PC-3 (cell line): ENCODE measurements around the gene NNAT. TPM values are rescaled to one million over a fixed set of nuclear protein-coding genes. Genes with fewer than 3 reads are reported as not detected.

Source experiments
- ATAC-seq: fragments of 200-7000 bp; cut with Tn5 transposase; 2 replicates; pipeline ENCODE4 v1.9.1; 2020; ENCODE audit warnings: mild to moderate bottlenecking, moderate library complexity
- BruUV-seq: library from RNA; stranded (reverse); fragments of 400-500 nt; replicated peaks from 2 replicates; lab custom pipeline; 2021; lab: Mats Ljungman, UMichigan
- CTCF ChIA-PET: fragments of 300-600 bp; sonication (Branson Sonifier 250); formaldehyde crosslinking; loops from one replicate; lab custom pipeline; 2022; ENCODE audit warnings: antibody characterized with exemption; lab: Charles Lee
- POLR2A ChIA-PET: fragments of 300-600 bp; sonication (Branson Sonifier 250); formaldehyde crosslinking; loops from one replicate; lab custom pipeline; 2022; ENCODE audit warnings: antibody characterized with exemption; ENCODE audit not compliant: unreplicated experiment; lab: Charles Lee
- DNase-seq: peaks from one replicate; pipeline ENCODE4 v3.0.0-alpha.2; 2015
- H2AFZ ChIP-seq: fragments of 300-600 bp; sonication (generic); 2 replicates; pipeline ENCODE4 v1.6.0; 2016; ENCODE audit warnings: antibody characterized with exemption, low read length
- H3F3A ChIP-seq: fragments of 300-600 bp; sonication (generic); one replicate; pipeline ENCODE4 v1.6.0; 2017; ENCODE audit warnings: antibody characterized with exemption, low read length, control low read depth, mild to moderate bottlenecking; ENCODE audit not compliant: unreplicated experiment
- H3K27ac ChIP-seq: fragments of 300-600 bp; sonication (generic); 2 replicates; pipeline ENCODE4 v1.5.1; 2016; ENCODE audit warnings: mild to moderate bottlenecking, low read length
- H3K27me3 ChIP-seq: fragments of 300-600 bp; sonication (generic); 2 replicates; pipeline ENCODE4 v1.6.1; 2016; ENCODE audit warnings: low read length, mixed read lengths
- H3K36me3 ChIP-seq: fragments of 300-600 bp; sonication (generic); 2 replicates; pipeline ENCODE4 v1.6.1; 2016; ENCODE audit warnings: low read depth, mixed run types, low read length, mixed read lengths
- H3K4me1 ChIP-seq: fragments of 300-600 bp; sonication (generic); 2 replicates; pipeline ENCODE4 v1.5.1; 2016; ENCODE audit warnings: low read length; ENCODE audit not compliant: insufficient read depth
- H3K4me2 ChIP-seq: fragments of 300-600 bp; sonication (generic); 2 replicates; pipeline ENCODE4 v1.6.0; 2016; ENCODE audit warnings: low read length
- H3K4me3 ChIP-seq: fragments of 300-600 bp; sonication (generic); 2 replicates; pipeline ENCODE4 v1.5.1; 2016; ENCODE audit warnings: mild to moderate bottlenecking, low read length, mixed read lengths
- H3K79me2 ChIP-seq: fragments of 300-600 bp; sonication (generic); 2 replicates; pipeline ENCODE4 v1.6.1; 2017; ENCODE audit warnings: low read length, mixed read lengths
- H3K9ac ChIP-seq: fragments of 300-600 bp; sonication (generic); 2 replicates; pipeline ENCODE4 v1.6.0; 2016; ENCODE audit warnings: mild to moderate bottlenecking, low read length
- H3K9me2 ChIP-seq: fragments of 300-600 bp; sonication (generic); replicated peaks from 2 replicates; pipeline ENCODE4 v1.6.1; 2016; ENCODE audit warnings: mixed run types, low read length, mixed read lengths
- H3K9me3 ChIP-seq: fragments of 300-600 bp; sonication (generic); 2 replicates; pipeline ENCODE4 v1.6.1; 2016; ENCODE audit warnings: low read length, mixed read lengths
- H4K20me1 ChIP-seq: fragments of 300-600 bp; sonication (generic); 2 replicates; pipeline ENCODE4 v1.6.1; 2016; ENCODE audit warnings: low read length, mixed read lengths
- EZH2 ChIP-seq: fragments of 300-600 bp; sonication (generic); IDR thresholded peaks from one replicate; pipeline ENCODE4 v1.6.1; 2017; ENCODE audit warnings: antibody characterized with exemption, mild to moderate bottlenecking, low read length; ENCODE audit not compliant: unreplicated experiment
- EZH2phosphoT487 ChIP-seq: fragments of 300-600 bp; sonication (generic); IDR thresholded peaks from 2 replicates; pipeline ENCODE4 v1.6.1; 2018; ENCODE audit warnings: mild to moderate bottlenecking, antibody characterized with exemption, low read length, borderline replicate concordance
- intact Hi-C: fragments of 100-400 bp; cut with micrococcal nuclease; formaldehyde crosslinking; loops from 2 replicates; pipeline ENCODE4 v1.9.0; 2023
- total RNA-seq: library from RNA; depleted of rRNA; stranded (reverse); fragments of >200 nt; gene quantifications from 2 replicates; pipeline ENCODE4 v1.2.3, GENCODE V29; 2014
- TF ChIP-seq, protein P1 (sequence below): fragments of 300-600 bp; sonication (generic); conservative IDR thresholded peaks from 2 replicates; pipeline ENCODE4 v1.5.1; 2017; ENCODE audit warnings: antibody characterized with exemption, low read depth, mild to moderate bottlenecking, low read length

Gene NNAT
- total RNA-seq, 1 experiment from 2014 or later, result not detected

DNA sequence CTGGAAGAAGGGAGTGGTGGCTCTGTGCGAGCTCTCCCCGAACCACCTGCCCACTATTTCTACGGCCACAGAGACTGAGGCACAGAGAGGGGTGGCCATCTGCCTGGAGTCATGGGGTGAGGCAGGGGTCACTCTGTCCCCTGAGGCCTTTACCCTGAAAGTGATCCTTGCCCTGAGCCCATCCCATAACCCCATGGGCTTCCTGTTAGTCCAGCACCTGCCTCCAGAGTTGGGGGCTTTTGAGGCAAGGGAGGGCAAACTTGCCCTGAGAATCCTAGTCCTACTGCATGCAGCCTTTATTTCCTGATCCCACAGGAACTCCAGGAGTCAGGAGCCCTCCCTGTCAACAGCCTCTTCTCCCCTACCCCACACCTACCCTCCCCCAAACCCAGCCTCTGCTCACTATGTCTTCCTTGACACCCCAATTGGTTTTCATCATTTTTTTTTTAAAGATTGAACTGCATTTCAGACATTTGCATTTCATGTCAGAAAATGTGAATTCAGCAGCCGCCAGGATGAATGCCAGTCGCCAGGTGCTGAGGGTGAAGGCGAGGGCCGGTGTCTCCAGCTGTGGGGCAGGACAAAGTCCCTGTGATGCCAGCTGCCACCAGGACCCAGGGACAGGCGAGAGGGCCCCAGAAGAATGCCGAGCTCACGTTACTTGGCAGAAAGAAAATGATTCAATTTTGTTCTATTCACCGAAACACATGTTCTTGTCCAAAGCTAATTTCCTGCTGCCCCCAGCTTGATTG, 47.6 kb upstream of the NNAT start:
- no peaks in the 10 kb centered on the region for H3F3A ChIP-seq
- peaks cover 32% of the 10 kb centered on the region for H3K27me3 ChIP-seq
- no peak overlapping the region for H2AFZ ChIP-seq
- no peaks in the 10 kb centered on the region for H3K79me2 ChIP-seq
- CTCF ChIA-PET, result no interaction called here
- H3K9ac ChIP-seq, result no peak overlapping the region
- POLR2A ChIA-PET, result no interaction called here
- no peak for DNase-seq
- H3K4me1 ChIP-seq, result no peaks in the 10 kb centered on the region
- H3K36me3 ChIP-seq, result no peaks in the 10 kb centered on the region
- H3K27ac ChIP-seq, result no peak overlapping the region
- ATAC-seq, result no peak
- H3K9me2 ChIP-seq, result no peaks in the 10 kb centered on the region
- H3K9me3 ChIP-seq, result no peaks in the 10 kb centered on the region
- H4K20me1 ChIP-seq, result no peaks in the 10 kb centered on the region
- H3K4me3 ChIP-seq, result no peak overlapping the region
- BruUV-seq, result no TSS peak
- no peak overlapping the region for H3K4me2 ChIP-seq
- TF ChIP-seq EZH2phosphoT487 (no peak), EZH2 (no peak)
- TF ChIP-seq, protein P1, sequence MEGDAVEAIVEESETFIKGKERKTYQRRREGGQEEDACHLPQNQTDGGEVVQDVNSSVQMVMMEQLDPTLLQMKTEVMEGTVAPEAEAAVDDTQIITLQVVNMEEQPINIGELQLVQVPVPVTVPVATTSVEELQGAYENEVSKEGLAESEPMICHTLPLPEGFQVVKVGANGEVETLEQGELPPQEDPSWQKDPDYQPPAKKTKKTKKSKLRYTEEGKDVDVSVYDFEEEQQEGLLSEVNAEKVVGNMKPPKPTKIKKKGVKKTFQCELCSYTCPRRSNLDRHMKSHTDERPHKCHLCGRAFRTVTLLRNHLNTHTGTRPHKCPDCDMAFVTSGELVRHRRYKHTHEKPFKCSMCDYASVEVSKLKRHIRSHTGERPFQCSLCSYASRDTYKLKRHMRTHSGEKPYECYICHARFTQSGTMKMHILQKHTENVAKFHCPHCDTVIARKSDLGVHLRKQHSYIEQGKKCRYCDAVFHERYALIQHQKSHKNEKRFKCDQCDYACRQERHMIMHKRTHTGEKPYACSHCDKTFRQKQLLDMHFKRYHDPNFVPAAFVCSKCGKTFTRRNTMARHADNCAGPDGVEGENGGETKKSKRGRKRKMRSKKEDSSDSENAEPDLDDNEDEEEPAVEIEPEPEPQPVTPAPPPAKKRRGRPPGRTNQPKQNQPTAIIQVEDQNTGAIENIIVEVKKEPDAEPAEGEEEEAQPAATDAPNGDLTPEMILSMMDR, result no peak
- intact Hi-C loops, result no loop called here

DNA sequence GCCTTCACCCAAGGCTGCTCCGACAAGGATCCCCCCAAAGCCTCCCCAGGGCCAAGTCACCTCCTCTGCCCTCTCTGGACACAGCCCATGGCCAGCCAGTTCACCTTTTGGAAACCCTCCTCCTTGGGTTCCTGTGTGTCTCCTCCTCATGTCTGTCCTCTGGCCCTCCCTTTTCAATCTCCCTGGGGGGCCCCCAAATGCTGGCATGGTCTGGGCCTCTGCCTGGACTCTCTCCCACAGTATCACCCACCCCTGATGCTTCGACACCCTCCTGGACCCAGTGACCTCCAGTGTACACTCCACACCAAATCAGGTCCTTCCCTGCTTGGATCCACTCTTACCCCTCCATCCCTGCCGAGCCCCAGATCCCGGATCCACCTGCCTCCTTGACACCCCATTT, 46.7 kb upstream of the NNAT start:
- Histone ChIP-seq H3K9me2 (no peaks in the 10 kb centered on the region), H3K27me3 (peaks cover 39% of the 10 kb centered on the region), H3K36me3 (no peaks in the 10 kb centered on the region), H4K20me1 (no peaks in the 10 kb centered on the region), H3K4me1 (no peaks in the 10 kb centered on the region), H3K79me2 (no peaks in the 10 kb centered on the region), H3K4me3 (no peak overlapping the region), H3K9me3 (no peaks in the 10 kb centered on the region), H3K27ac (no peak overlapping the region), H3K4me2 (no peak overlapping the region), H2AFZ (no peak overlapping the region), H3K9ac (no peak overlapping the region), H3F3A (no peaks in the 10 kb centered on the region)
- DNase-seq, result no peak
- intact Hi-C loops, result no loop called here
- no peak for ATAC-seq
- CTCF ChIA-PET, result no interaction called here
- TF ChIP-seq, protein P1, result no peak
- TF ChIP-seq EZH2phosphoT487 (no peak), EZH2 (no peak)
- POLR2A ChIA-PET, result no interaction called here
- no TSS peak for BruUV-seq

- BruUV-seq, result no TSS peak
- intact Hi-C loops, result no loop called here
- no peaks in the 10 kb centered on the region for H3K9me2 ChIP-seq
- no peaks in the 10 kb centered on the region for H3F3A ChIP-seq
- H3K4me3 ChIP-seq, result no peak overlapping the region
- ATAC-seq, result no peak
- peaks cover 48% of the 10 kb centered on the region for H3K27me3 ChIP-seq
- TF ChIP-seq EZH2phosphoT487, result no peak
- TF ChIP-seq, protein P1, result no peak
- no peak for TF ChIP-seq EZH2
- H3K79me2 ChIP-seq, result no peaks in the 10 kb centered on the region
- no peak overlapping the region for H3K4me2 ChIP-seq
- no peak for DNase-seq
- no peaks in the 10 kb centered on the region for H3K9me3 ChIP-seq
- POLR2A ChIA-PET, result no interaction called here
- H3K27ac ChIP-seq, result no peak overlapping the region
- H3K36me3 ChIP-seq, result no peaks in the 10 kb centered on the region
- no peaks in the 10 kb centered on the region for H3K4me1 ChIP-seq
- H4K20me1 ChIP-seq, result no peaks in the 10 kb centered on the region
- CTCF ChIA-PET, result no interaction called here
- H2AFZ ChIP-seq, result no peak overlapping the region
- H3K9ac ChIP-seq, result no peak overlapping the region
Observed at GRCh38 chr20:37475252-37475651, 45.8 kb upstream of the NNAT start.
